RWPE2 (cell line): ENCODE data around the gene HDGF.
A peak's percentile ranks its signal among the peaks of the same experiment; 100 is the strongest.

ENCODE experiments used
- ATAC-seq: fragments of 200-7000 bp; cut with Tn5 transposase; 3 replicates; pipeline ENCODE4 v1.9.1; 2021; ENCODE audit warnings: low read depth
- DNase-seq: peaks from one replicate; pipeline ENCODE4 v3.0.0-alpha.2; 2020; ENCODE audit warnings: low spot score
- H3K27ac ChIP-seq: fragments of 450-650 bp; 2 replicates; pipeline ENCODE4 v1.5.1; 2017; ENCODE audit warnings: mild to moderate bottlenecking; ENCODE audit not compliant: poor library complexity, severe bottlenecking
- H3K27me3 ChIP-seq: fragments of 250-450 bp; sonication (Bioruptor Pico); 2 replicates; pipeline ENCODE4 v1.5.1; 2021; ENCODE audit warnings: mild to moderate bottlenecking, moderate library complexity; ENCODE audit not compliant: insufficient read depth, poor library complexity, severe bottlenecking
- H3K36me3 ChIP-seq: fragments of 250-450 bp; sonication (Bioruptor Pico); 2 replicates; pipeline ENCODE4 v1.5.1; 2020; ENCODE audit warnings: low read depth, mild to moderate bottlenecking, moderate library complexity
- H3K4me1 ChIP-seq: fragments of 250-450 bp; sonication (Bioruptor Pico); 2 replicates; pipeline ENCODE4 v1.5.1; 2021; ENCODE audit warnings: mild to moderate bottlenecking, moderate library complexity; ENCODE audit not compliant: insufficient read depth, poor library complexity, severe bottlenecking
- H3K4me3 ChIP-seq: fragments of 250-450 bp; sonication (Bioruptor Pico); 2 replicates; pipeline ENCODE4 v1.5.1; 2021; ENCODE audit warnings: mild to moderate bottlenecking, moderate library complexity; ENCODE audit not compliant: severe bottlenecking
- H3K9me3 ChIP-seq: fragments of 250-450 bp; sonication (Bioruptor Pico); 2 replicates; pipeline ENCODE4 v1.5.1; 2021; ENCODE audit warnings: mild to moderate bottlenecking, moderate library complexity; ENCODE audit not compliant: severe bottlenecking
- TF ChIP-seq, protein P1 (sequence below): fragments of 450-650 bp; IDR thresholded peaks from one replicate; pipeline ENCODE4 v1.5.1; 2017; ENCODE audit warnings: mild to moderate bottlenecking, moderate library complexity; ENCODE audit not compliant: poor library complexity, severe bottlenecking

The HDGF gene

DNA sequence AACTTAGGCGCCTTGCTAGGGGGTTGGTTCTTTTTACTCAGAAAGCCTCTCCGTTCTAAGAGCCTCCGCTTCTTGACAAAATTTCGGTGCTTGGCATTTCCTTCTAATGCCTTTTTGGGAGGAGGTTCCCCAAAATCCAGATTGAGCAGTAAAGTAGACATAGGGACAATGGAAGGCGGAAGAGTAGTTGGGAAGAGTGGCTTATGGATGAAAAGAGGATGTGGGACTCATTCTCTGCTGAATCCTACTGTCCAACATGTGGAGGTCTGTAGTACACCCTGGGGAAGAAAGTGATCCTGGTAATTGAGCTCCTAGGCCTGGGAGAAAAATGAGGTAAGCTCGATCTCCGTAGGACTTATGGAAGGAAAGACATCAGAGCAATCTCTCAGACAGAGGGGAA lies 24.0 kb downstream of the HDGF start:
- TF ChIP-seq, protein P1, sequence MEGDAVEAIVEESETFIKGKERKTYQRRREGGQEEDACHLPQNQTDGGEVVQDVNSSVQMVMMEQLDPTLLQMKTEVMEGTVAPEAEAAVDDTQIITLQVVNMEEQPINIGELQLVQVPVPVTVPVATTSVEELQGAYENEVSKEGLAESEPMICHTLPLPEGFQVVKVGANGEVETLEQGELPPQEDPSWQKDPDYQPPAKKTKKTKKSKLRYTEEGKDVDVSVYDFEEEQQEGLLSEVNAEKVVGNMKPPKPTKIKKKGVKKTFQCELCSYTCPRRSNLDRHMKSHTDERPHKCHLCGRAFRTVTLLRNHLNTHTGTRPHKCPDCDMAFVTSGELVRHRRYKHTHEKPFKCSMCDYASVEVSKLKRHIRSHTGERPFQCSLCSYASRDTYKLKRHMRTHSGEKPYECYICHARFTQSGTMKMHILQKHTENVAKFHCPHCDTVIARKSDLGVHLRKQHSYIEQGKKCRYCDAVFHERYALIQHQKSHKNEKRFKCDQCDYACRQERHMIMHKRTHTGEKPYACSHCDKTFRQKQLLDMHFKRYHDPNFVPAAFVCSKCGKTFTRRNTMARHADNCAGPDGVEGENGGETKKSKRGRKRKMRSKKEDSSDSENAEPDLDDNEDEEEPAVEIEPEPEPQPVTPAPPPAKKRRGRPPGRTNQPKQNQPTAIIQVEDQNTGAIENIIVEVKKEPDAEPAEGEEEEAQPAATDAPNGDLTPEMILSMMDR: no peak
- no peak for ATAC-seq
- peaks cover 8% of the 10 kb centered on the region for H3K4me1 ChIP-seq
- no peaks in the 10 kb centered on the region for H3K9me3 ChIP-seq
- H3K36me3 ChIP-seq: peaks cover 44% of the 10 kb centered on the region
- peak overlapping the region; percentile 75 for H3K4me3 ChIP-seq
- DNase-seq: no peak
- H3K27ac ChIP-seq: peak overlapping the region; percentile 73
- no peaks in the 10 kb centered on the region for H3K27me3 ChIP-seq

- TF ChIP-seq, protein P1: peak; percentile 5
- Histone ChIP-seq H3K27ac (peak overlapping the region; percentile 73), H3K4me1 (peaks cover 8% of the 10 kb centered on the region), H3K36me3 (peaks cover 50% of the 10 kb centered on the region), H3K9me3 (no peaks in the 10 kb centered on the region), H3K27me3 (no peaks in the 10 kb centered on the region), H3K4me3 (peak overlapping the region; percentile 75)
- DNase-seq: no peak
- ATAC-seq: no peak
Observed at GRCh38 chr1:156726549-156727226, 24.8 kb downstream of the HDGF start.

GRCh38 chr1:156725683-156726280 lies 25.7 kb downstream of the HDGF start:
- TF ChIP-seq, protein P1: peak; percentile 87
- Histone ChIP-seq H3K27ac (peak overlapping the region; percentile 73), H3K9me3 (no peaks in the 10 kb centered on the region), H3K36me3 (peaks cover 53% of the 10 kb centered on the region), H3K4me1 (peaks cover 8% of the 10 kb centered on the region), H3K27me3 (no peaks in the 10 kb centered on the region), H3K4me3 (peak overlapping the region; percentile 75)
- ATAC-seq (peak; percentile 69), DNase-seq (no peak)

DNA sequence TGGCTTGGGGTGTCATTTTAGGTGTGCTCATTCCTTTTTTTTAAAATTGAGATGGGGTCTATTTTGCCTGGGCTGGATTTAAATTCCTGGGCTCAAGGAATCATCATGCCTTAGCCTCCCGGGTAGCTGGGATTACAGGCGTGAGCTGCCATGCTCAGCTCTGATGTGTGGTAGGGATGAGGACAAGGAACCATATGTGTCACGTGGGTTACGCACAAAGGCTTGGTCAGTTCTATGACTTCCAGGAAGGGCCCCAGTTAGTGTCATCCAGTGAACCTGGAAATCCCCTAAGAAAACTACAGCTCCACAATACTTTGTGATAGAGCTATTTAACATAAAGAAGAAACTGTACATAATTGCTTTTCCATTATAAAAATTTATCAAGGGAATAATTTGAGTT lies 29.9 kb downstream of the HDGF start:
- Histone ChIP-seq H3K27ac (no peak overlapping the region), H3K4me1 (peaks cover 8% of the 10 kb centered on the region), H3K27me3 (no peaks in the 10 kb centered on the region), H3K36me3 (peaks cover 47% of the 10 kb centered on the region), H3K4me3 (no peak overlapping the region), H3K9me3 (no peaks in the 10 kb centered on the region)
- DNase-seq (no peak), ATAC-seq (no peak)
- TF ChIP-seq, protein P1: no peak

DNA sequence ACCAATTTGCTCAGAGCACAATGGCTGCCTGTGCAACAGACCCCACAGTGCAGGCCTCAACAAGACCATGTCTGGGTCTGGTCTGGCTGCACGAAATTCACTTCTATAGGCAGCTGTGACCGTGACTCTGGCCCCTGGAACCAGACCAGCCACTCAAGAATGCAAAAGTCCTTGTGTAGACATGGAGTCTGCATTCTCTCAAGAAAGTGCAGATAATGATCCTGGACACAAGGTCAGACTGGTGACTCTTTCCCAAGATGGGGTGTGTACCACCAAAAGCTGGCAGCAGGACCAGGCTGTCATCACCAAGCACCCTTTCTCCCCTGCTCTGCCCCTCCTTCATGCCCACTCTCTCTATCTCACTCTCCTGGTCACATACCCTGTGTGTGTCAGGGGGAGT lies 30.3 kb downstream of the HDGF start:
- Histone ChIP-seq H3K36me3 (peaks cover 43% of the 10 kb centered on the region), H3K27me3 (no peaks in the 10 kb centered on the region), H3K4me3 (no peak overlapping the region), H3K27ac (no peak overlapping the region), H3K4me1 (peaks cover 8% of the 10 kb centered on the region), H3K9me3 (no peaks in the 10 kb centered on the region)
- ATAC-seq (no peak), DNase-seq (no peak)
- TF ChIP-seq, protein P1: no peak
